ENCODE data around the gene ITCH. TPM values are rescaled to one million over a fixed set of nuclear protein-coding genes. Genes with fewer than 3 reads are reported as not detected.

Gene ITCH
- total RNA-seq, 2 experiments from 2014 or later = 26.1 to 36.8 TPM

DNA sequence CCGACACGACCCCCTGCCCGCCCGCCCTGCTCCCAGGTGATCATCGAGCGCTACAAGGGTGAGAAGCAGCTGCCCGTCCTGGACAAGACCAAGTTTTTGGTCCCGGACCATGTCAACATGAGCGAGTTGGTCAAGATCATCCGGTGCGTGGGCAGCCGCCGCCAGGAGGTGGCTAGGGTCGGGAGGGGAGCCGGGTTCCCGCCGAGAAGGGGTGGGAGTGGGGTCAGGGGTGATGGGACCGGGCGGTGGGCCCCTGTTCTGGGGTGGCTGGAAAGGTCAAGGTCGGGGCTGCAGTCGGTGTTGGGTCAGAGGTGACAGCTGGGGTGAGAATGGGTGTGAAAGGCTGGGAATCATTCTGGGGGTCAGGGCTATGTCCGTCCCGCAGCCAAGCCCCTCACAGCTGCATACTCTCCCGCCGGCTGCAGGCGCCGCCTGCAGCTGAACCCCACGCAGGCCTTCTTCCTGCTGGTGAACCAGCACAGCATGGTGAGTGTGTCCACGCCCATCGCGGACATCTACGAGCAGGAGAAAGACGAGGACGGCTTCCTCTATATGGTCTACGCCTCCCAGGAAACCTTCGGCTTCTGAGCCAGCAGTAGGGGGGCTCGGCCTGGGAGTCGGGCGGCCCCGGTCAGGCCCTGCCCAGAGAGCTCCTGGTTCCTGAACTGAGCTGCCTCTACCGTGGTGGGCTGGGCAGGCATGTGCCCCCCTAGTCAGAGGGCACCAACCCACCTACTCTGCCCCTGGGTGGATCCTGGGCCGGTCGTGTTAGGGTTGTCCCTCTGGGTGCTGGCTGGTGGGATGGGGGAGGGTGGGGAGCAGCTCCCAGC is 196.5 kb downstream of the ITCH start:
- no peak overlapping the region for H2AFZ ChIP-seq (ENCODE audit: low read length)
- no peaks in the 10 kb centered on the region for H3K9me2 ChIP-seq (ENCODE audit: insufficient read depth, low read length)
- H3K9me3 ChIP-seq (ENCODE audit: low read length) = no peaks in the 10 kb centered on the region
- BruUV-seq (replicated peaks) = no TSS peak
- ChIA-PET CTCF (ENCODE audit: unreplicated experiment) (no interaction called here), POLR2A (no interaction called here)
- TF ChIP-seq, protein P1, sequence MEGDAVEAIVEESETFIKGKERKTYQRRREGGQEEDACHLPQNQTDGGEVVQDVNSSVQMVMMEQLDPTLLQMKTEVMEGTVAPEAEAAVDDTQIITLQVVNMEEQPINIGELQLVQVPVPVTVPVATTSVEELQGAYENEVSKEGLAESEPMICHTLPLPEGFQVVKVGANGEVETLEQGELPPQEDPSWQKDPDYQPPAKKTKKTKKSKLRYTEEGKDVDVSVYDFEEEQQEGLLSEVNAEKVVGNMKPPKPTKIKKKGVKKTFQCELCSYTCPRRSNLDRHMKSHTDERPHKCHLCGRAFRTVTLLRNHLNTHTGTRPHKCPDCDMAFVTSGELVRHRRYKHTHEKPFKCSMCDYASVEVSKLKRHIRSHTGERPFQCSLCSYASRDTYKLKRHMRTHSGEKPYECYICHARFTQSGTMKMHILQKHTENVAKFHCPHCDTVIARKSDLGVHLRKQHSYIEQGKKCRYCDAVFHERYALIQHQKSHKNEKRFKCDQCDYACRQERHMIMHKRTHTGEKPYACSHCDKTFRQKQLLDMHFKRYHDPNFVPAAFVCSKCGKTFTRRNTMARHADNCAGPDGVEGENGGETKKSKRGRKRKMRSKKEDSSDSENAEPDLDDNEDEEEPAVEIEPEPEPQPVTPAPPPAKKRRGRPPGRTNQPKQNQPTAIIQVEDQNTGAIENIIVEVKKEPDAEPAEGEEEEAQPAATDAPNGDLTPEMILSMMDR (conservative IDR thresholded peaks at IDR 0.05; ENCODE audit: low read length) = no peak
- no peak for TF ChIP-seq EZH2phosphoT487 (IDR thresholded peaks at IDR 0.05; ENCODE audit: borderline replicate concordance, low read depth, low read length)
- H3K36me3 ChIP-seq (ENCODE audit: insufficient read depth, low read length) = no peaks in the 10 kb centered on the region; the same call in 1 of the 2 replicates
- no peak overlapping the region for H3K27ac ChIP-seq (ENCODE audit: low read depth, low read length, poor library complexity, severe bottlenecking)
- no peaks in the 10 kb centered on the region for H3K79me2 ChIP-seq (ENCODE audit: insufficient read depth, low read depth, low read length)
- intact Hi-C loops (cut with micrococcal nuclease; ENCODE audit: unreplicated experiment) = no loop called here
- no peaks in the 10 kb centered on the region for H4K20me1 ChIP-seq (ENCODE audit: insufficient read depth, low read length)
- H3K4me1 ChIP-seq (ENCODE audit: insufficient read depth, low read length, poor library complexity, severe bottlenecking) = no peaks in the 10 kb centered on the region
- DNase-seq (ENCODE audit: low spot score) = no peak
- H3K4me2 ChIP-seq (ENCODE audit: low read length) = no peak overlapping the region
- no peak overlapping the region for H3K4me3 ChIP-seq (ENCODE audit: low read depth, low read length, poor library complexity, severe bottlenecking)

- H3K27ac ChIP-seq (ENCODE audit: low read depth, low read length, poor library complexity, severe bottlenecking) = no peak overlapping the region
- H3K4me3 ChIP-seq (ENCODE audit: low read depth, low read length, poor library complexity, severe bottlenecking) = no peak overlapping the region
Observed at GRCh38 chr20:34560141-34560523, 197.1 kb downstream of the ITCH start.

More at GRCh38 chr20:34560141-34560523, 197.1 kb downstream of the ITCH start:
- no peaks in the 10 kb centered on the region for H4K20me1 ChIP-seq (ENCODE audit: insufficient read depth, low read length)
- no peaks in the 10 kb centered on the region for H3K79me2 ChIP-seq (ENCODE audit: insufficient read depth, low read depth, low read length)
- ChIA-PET CTCF (ENCODE audit: unreplicated experiment) (no interaction called here), POLR2A (no interaction called here)
- no peak for DNase-seq (ENCODE audit: low spot score)
- H3K9me3 ChIP-seq (ENCODE audit: low read length) = no peaks in the 10 kb centered on the region
- H3K4me1 ChIP-seq (ENCODE audit: insufficient read depth, low read length, poor library complexity, severe bottlenecking) = no peaks in the 10 kb centered on the region
- intact Hi-C loops (cut with micrococcal nuclease; ENCODE audit: unreplicated experiment) = no loop called here
- BruUV-seq (replicated peaks) = no TSS peak
- H3K9me2 ChIP-seq (ENCODE audit: insufficient read depth, low read length) = no peaks in the 10 kb centered on the region
- H3K4me2 ChIP-seq (ENCODE audit: low read length) = no peak overlapping the region
- H3K36me3 ChIP-seq (ENCODE audit: insufficient read depth, low read length) = no peaks in the 10 kb centered on the region; the same call in 1 of the 2 replicates
- no peak overlapping the region for H2AFZ ChIP-seq (ENCODE audit: low read length)
- TF ChIP-seq, protein P1 (conservative IDR thresholded peaks at IDR 0.05; ENCODE audit: low read length) = no peak
- no peak for TF ChIP-seq EZH2phosphoT487 (IDR thresholded peaks at IDR 0.05; ENCODE audit: borderline replicate concordance, low read depth, low read length)
